H1 (cell line): ENCODE results near the gene PROM2. TPM values are rescaled to one million over a fixed set of nuclear protein-coding genes. Genes with fewer than 3 reads are reported as not detected.

ENCODE experiments used
- CTCF ChIA-PET: fragments of 300-600 bp; sonication (Branson Sonifier 250); formaldehyde crosslinking; loops from one replicate; lab custom pipeline; 2021; ENCODE audit not compliant: partially characterized antibody; lab: Charles Lee
- POLR2A ChIA-PET: fragments of 300-600 bp; sonication (Branson Sonifier 250); formaldehyde crosslinking; loops from one replicate; lab custom pipeline; 2021; ENCODE audit warnings: inconsistent platforms; ENCODE audit not compliant: partially characterized antibody; lab: Charles Lee
- DNase-seq, 2 experiments: peaks; one replicate each; pipeline versions ENCODE4 v3.0.0 to v3.0.0-alpha.2; 2010 to 2022; ENCODE audit warnings: low spot score in 2 of 2, low read depth in 1 of 2, mixed read lengths in 1 of 2
- FAIRE-seq: peaks from 2 replicates; lab custom pipeline; 2011; peaks lifted over from hg19 to GRCh38; lab: Jason Lieb, UNC
- H2AFZ ChIP-seq: 2 replicates; pipeline ENCODE4 v1.8.1; 2012; ENCODE audit warnings: low read length, inconsistent platforms
- H2AK5ac ChIP-seq: 2 replicates; pipeline ENCODE4 v1.6.1; 2013; ENCODE audit warnings: low read depth, low read length
- H2BK120ac ChIP-seq: replicated peaks from 2 replicates; pipeline ENCODE3; 2013; ENCODE audit warnings: low read depth, low read length, inconsistent platforms
- H2BK12ac ChIP-seq: 2 replicates; pipeline ENCODE4 v1.6.1; 2013; ENCODE audit warnings: low read depth, low read length
- H2BK15ac ChIP-seq: 2 replicates; pipeline ENCODE4 v1.6.1; 2013; ENCODE audit warnings: low read length
- H2BK20ac ChIP-seq: 2 replicates; pipeline ENCODE4 v1.6.1; 2013; ENCODE audit warnings: low read length
- H2BK5ac ChIP-seq: 2 replicates; pipeline ENCODE4 v1.6.1; 2013; ENCODE audit warnings: low read depth, low read length
- H3K14ac ChIP-seq: 2 replicates; pipeline ENCODE4 v1.6.1; 2013; ENCODE audit warnings: inconsistent platforms; ENCODE audit not compliant: insufficient read length
- H3K18ac ChIP-seq: 2 replicates; pipeline ENCODE4 v1.6.1; 2013; ENCODE audit warnings: low read length; ENCODE audit errors: extremely low read depth
- H3K23ac ChIP-seq: 2 replicates; pipeline ENCODE4 v1.6.1; 2013; ENCODE audit warnings: inconsistent platforms; ENCODE audit not compliant: insufficient read length
- H3K23me2 ChIP-seq: 2 replicates; pipeline ENCODE4 v1.6.1; 2013; ENCODE audit warnings: low read depth, low read length
- H3K27ac ChIP-seq: 2 replicates; pipeline ENCODE4 v1.6.1; 2011; ENCODE audit warnings: low read depth, low read length, inconsistent platforms
- H3K27me3 ChIP-seq, 4 experiments: replicated peaks in 1 of 4; 1 replicate in 1 of 4; 2 replicates in 3 of 4; pipeline versions ENCODE4 v1.6.1 to v1.8.1; 2011 to 2013; ENCODE audit warnings: low read length in 3 of 4, mild to moderate bottlenecking in 3 of 4, inconsistent platforms in 2 of 4, mixed read lengths in 2 of 4, moderate library complexity in 1 of 4; ENCODE audit not compliant: control insufficient read depth in 3 of 4, insufficient read depth in 3 of 4; ENCODE audit errors: extremely low read depth in 1 of 4
- H3K36me3 ChIP-seq, 4 experiments: 2 replicates each; pipeline versions ENCODE4 v1.6.1 to v1.8.1; 2011 to 2013; ENCODE audit warnings: mild to moderate bottlenecking in 4 of 4, low read length in 3 of 4, moderate library complexity in 2 of 4, control low read depth in 1 of 4, inconsistent platforms in 1 of 4; ENCODE audit not compliant: insufficient read depth in 4 of 4, control insufficient read depth in 2 of 4
- H3K4ac ChIP-seq: replicated peaks from 2 replicates; pipeline ENCODE3; 2013; ENCODE audit warnings: low read length, low read depth, mixed read lengths, inconsistent platforms; ENCODE audit not compliant: insufficient read length
- H3K4me1 ChIP-seq, 4 experiments: replicated peaks in 1 of 4; 1 replicate in 1 of 4; 2 replicates in 3 of 4; pipeline versions ENCODE4 v1.6.1 to v1.8.1; 2011 to 2013; ENCODE audit warnings: low read length in 3 of 4, inconsistent platforms in 2 of 4, mixed read lengths in 1 of 4; ENCODE audit not compliant: insufficient read depth in 4 of 4, control insufficient read depth in 3 of 4
- H3K4me2 ChIP-seq, 2 experiments: 2 replicates each; pipeline versions ENCODE4 v1.6.1 to v1.8.1; 2011 to 2013; ENCODE audit warnings: low read depth in 2 of 2, low read length in 2 of 2, control low read depth in 1 of 2, inconsistent platforms in 1 of 2, mild to moderate bottlenecking in 1 of 2; ENCODE audit not compliant: insufficient read depth in 1 of 2
- H3K4me3 ChIP-seq, 4 experiments: fragments of 200-600, 300-600 bp in 1 of 4; sonication (generic), shearing (Covaris generic), sonication (Bioruptor Twin) in 1 of 4; 2 replicates each; pipeline versions ENCODE4 v1.5.1 to v1.8.1; 2011 to 2016; ENCODE audit warnings: low read length in 4 of 4, low read depth in 3 of 4, control low read depth in 2 of 4, inconsistent platforms in 2 of 4, mild to moderate bottlenecking in 2 of 4, mixed read lengths in 1 of 4, moderate library complexity in 1 of 4; ENCODE audit not compliant: insufficient read depth in 2 of 4; ENCODE audit errors: extremely low read depth in 1 of 4
- H3K56ac ChIP-seq: replicated peaks from 2 replicates; pipeline ENCODE3; 2013; ENCODE audit warnings: low read depth, mild to moderate bottlenecking, mixed read lengths, low read length, inconsistent platforms; ENCODE audit not compliant: insufficient read length
- H3K79me1 ChIP-seq: 2 replicates; pipeline ENCODE4 v1.6.1; 2013; ENCODE audit warnings: low read depth, low read length, control low read depth
- H3K79me2 ChIP-seq, 2 experiments: 2 replicates each; pipeline versions ENCODE4 v1.6.1 to v1.8.1; 2012 to 2013; ENCODE audit warnings: low read length in 2 of 2, mild to moderate bottlenecking in 2 of 2, inconsistent platforms in 1 of 2; ENCODE audit not compliant: insufficient read depth in 2 of 2, control insufficient read depth in 1 of 2
- H3K9ac ChIP-seq, 4 experiments: replicated peaks in 1 of 4; 1 replicate in 1 of 4; 2 replicates in 3 of 4; pipeline versions ENCODE4 v1.6.1 to v1.8.1; 2011 to 2013; ENCODE audit warnings: low read depth in 3 of 4, low read length in 3 of 4, control low read depth in 2 of 4, mild to moderate bottlenecking in 2 of 4, moderate library complexity in 2 of 4, inconsistent platforms in 1 of 4; ENCODE audit errors: extremely low read depth in 1 of 4
- H3K9me3 ChIP-seq, 2 experiments: 2 replicates each; pipeline versions ENCODE4 v1.6.1 to v1.8.1; 2012 to 2013; ENCODE audit warnings: mild to moderate bottlenecking in 2 of 2, moderate library complexity in 2 of 2, control low read depth in 1 of 2, inconsistent platforms in 1 of 2, low read depth in 1 of 2, low read length in 1 of 2, mixed read lengths in 1 of 2; ENCODE audit not compliant: insufficient read depth in 2 of 2
- H4K20me1 ChIP-seq, 2 experiments: replicated peaks in 1 of 2; 2 replicates each; pipeline versions ENCODE3 to v1.8.1; 2011 to 2013; ENCODE audit warnings: inconsistent platforms in 2 of 2, low read length in 2 of 2, mild to moderate bottlenecking in 1 of 2; ENCODE audit not compliant: insufficient read depth in 2 of 2, control insufficient read depth in 1 of 2
- H4K5ac ChIP-seq: 2 replicates; pipeline ENCODE4 v1.6.1; 2013; ENCODE audit warnings: low read length, low read depth, mixed read lengths, inconsistent platforms; ENCODE audit not compliant: insufficient read length
- H4K8ac ChIP-seq: 2 replicates; pipeline ENCODE4 v1.8.0; 2013; ENCODE audit warnings: mild to moderate bottlenecking, moderate library complexity, low read length, inconsistent platforms; ENCODE audit not compliant: insufficient read depth; ENCODE audit errors: extremely low read depth
- H4K91ac ChIP-seq: replicated peaks from 2 replicates; pipeline ENCODE3; 2013; ENCODE audit warnings: low read length, mixed read lengths, inconsistent platforms; ENCODE audit not compliant: insufficient read length
- HDAC6 ChIP-seq: IDR thresholded peaks from one replicate; pipeline ENCODE4 v1.7.1; 2012; ENCODE audit warnings: low read depth, mild to moderate bottlenecking, inconsistent platforms, low read length, moderate library complexity
- JUND ChIP-seq: IDR thresholded peaks from 2 replicates; pipeline ENCODE4 v1.6.1; 2011; ENCODE audit warnings: mild to moderate bottlenecking, improper control_type of control experiment, low read length
- NANOG ChIP-seq: IDR thresholded peaks from 2 replicates; pipeline ENCODE4 v1.6.1; 2011; ENCODE audit warnings: low read length, low read depth, mild to moderate bottlenecking, inconsistent platforms; ENCODE audit not compliant: insufficient read depth, poor library complexity, severe bottlenecking
- RBBP5 ChIP-seq: IDR thresholded peaks from 2 replicates; pipeline ENCODE4 v1.7.1; 2012; ENCODE audit warnings: low read depth, mild to moderate bottlenecking, inconsistent platforms, low read length, moderate library complexity, borderline replicate concordance
- WGBS, 2 experiments: shearing (Covaris generic) in 1 of 2; methylation state at CpG; one replicate each; pipeline versions ENCODE4 v1.1.6 to v1.1.7; 2013 to 2015; ENCODE audit warnings: low lambda C conversion rate in 2 of 2, mixed read lengths in 2 of 2, inconsistent platforms in 1 of 2, low coverage in 1 of 2, missing lambda C conversion rate in 1 of 2; ENCODE audit not compliant: insufficient replicate concordance in 2 of 2, insufficient coverage in 1 of 2, insufficient read length in 1 of 2; ENCODE audit errors: extremely low coverage in 1 of 2, missing lambda C conversion rate in 1 of 2; 5-methylcytosine and 5-hydroxymethylcytosine counted together
- polyA plus RNA-seq, 7 experiments: library from polyadenylated mRNA; depleted of rRNA in 3 of 7; stranded (reverse) in 5 of 7; unstranded in 2 of 7; fragments of >200 nt in 5 of 7; fragments of 200-250 nt in 2 of 7; gene quantifications; 1 replicate in 5 of 7; 2 replicates in 1 of 7; 4 replicates in 1 of 7; pipeline versions ENCODE4 v1.2.1 to v1.2.3, GENCODE V29; 2011 to 2013; ENCODE audit warnings: missing spikeins in 2 of 7, mixed read lengths in 2 of 7
- total RNA-seq: library from RNA; stranded (reverse); fragmentation: NEBNext Ultra II Directional; extraction: Animal tissue kit (Norgen Biotek cat#: 25700); gene quantifications from 2 replicates; pipeline ENCODE4 v1.2.1, GENCODE V29; 2021

The PROM2 gene
- total and polyA plus RNA-seq, 2 of the 8 experiments (the other 6 are each of a cell fraction or from before 2014, with no cell fraction given): 1.6 to 3.8 TPM

DNA sequence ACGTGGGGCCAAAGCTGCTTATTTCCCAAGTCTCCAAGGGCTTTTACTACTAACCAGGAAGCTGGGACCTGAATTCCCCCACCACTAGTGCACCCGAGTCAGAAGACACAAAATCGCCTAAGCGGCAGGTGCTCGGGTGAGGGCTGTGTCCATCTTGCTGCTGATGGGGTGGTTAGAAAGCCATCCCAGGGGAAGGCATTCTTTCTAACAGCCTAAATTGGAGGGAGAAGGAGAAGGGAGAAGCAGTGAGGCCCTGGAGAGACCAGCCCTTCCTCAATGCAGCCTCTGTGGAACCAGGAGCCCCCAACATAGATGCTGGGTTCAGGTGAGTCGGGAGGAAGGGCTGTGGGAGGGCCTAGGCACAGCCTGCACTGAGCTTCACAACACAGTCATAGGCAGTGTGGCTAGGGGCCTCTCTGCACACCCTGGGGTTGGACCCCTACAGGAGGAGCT lies 1.9 kb upstream of the PROM2 start:
- TF ChIP-seq RBBP5 (no peak), HDAC6 (no peak), NANOG (no peak), JUND (no peak)
- H3K18ac ChIP-seq: no peak overlapping the region
- H3K4me1 ChIP-seq: peaks cover 0 to 32% (median 2%) of the 10 kb centered on the region in 4 experiments; a peak in 3 of 7 replicates
- no peaks in the 10 kb centered on the region for H4K20me1 ChIP-seq
- H3K79me1 ChIP-seq: no peaks in the 10 kb centered on the region
- no peaks in the 10 kb centered on the region for H3K27me3 ChIP-seq
- no peak overlapping the region for H2BK5ac ChIP-seq
- H3K4ac ChIP-seq: no peak overlapping the region
- no peak overlapping the region for H4K8ac ChIP-seq
- H2BK12ac ChIP-seq: no peak overlapping the region
- no peak overlapping the region for H4K91ac ChIP-seq
- no peak overlapping the region for H4K5ac ChIP-seq
- ChIA-PET POLR2A (no interaction called here), CTCF (no interaction called here)
- H2BK15ac ChIP-seq: no peak overlapping the region
- H3K23me2 ChIP-seq: no peaks in the 10 kb centered on the region
- peak in 1 of 2 experiments; percentile 14 for DNase-seq
- H2BK20ac ChIP-seq: no peak overlapping the region
- no peak overlapping the region for H3K9ac ChIP-seq
- FAIRE-seq: no peak
- H3K79me2 ChIP-seq: no peaks in the 10 kb centered on the region
- no peak overlapping the region for H3K4me3 ChIP-seq
- H3K27ac ChIP-seq: no peak overlapping the region
- H2AK5ac ChIP-seq: no peak overlapping the region
- no peak overlapping the region for H2BK120ac ChIP-seq
- no peak overlapping the region for H2AFZ ChIP-seq
- no peaks in the 10 kb centered on the region for H3K36me3 ChIP-seq
- peaks cover 62 to 96% of the 10 kb centered on the region in 2 experiments for H3K9me3 ChIP-seq
- H3K23ac ChIP-seq: no peak overlapping the region
- H3K4me2 ChIP-seq: no peak overlapping the region
- no peak overlapping the region for H3K56ac ChIP-seq
- no peak overlapping the region for H3K14ac ChIP-seq
- 76% methylated on average over 6 of the region's 6 CpGs; no CpG with 5 or more reads in 1 of the 2 experiments for WGBS, 2 experiments
